ENCODE measurements around the gene TRMT1.

The TRMT1 gene

DNA sequence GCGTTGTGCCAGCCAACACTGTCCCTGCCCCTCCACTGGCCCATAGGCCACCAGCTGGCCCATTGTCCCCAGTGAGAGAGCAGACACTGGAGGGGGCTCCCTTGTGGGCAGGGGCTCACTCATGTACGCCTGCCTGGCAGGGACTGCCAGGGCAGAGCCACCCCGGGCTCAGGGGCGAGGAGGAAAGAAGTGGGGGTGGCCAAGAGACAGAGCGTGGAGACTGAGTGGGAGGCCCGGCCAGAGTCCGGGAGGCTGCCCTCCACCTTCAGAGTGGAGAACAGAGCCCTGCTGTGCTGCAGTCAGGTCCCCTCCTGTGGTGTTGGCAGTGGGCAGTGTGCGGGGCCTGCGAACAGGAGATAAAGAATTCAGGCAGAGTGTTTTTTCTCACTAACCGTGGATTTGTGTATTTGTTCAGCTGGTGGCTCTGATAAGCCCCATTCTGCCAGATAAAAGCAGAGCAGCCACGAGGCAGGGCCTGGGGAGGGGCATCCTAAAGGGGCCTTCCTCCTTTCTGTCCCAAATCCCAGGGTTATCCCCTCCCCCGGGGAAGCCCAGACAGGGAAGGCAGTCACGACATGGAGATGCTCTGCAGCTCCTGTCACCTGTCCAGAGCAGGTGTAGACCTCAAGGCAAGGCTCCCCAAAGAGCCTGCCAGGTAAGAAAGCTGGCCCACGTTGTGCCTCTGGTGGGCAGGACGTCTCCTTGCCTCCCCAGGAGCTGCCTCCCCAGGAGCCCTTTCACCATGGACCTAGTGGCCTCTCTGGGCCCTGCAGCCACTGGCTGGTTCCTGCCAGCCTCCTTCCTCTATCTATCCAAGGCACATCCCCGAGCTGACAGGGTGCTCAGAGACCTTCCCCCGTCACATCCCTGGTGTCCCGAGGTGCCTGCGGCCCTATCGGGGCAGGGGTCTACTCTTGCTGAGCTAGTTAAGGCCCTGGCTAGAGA lies 46.9 kb downstream of the TRMT1 start:
- no peak for DNase-seq

- DNase-seq = no peak
These were observed 48.3 kb downstream of the TRMT1 start for GRCh38 chr19:13068085-13068846.

GRCh38 chr19:13066933-13067807 lies 49.4 kb downstream of the TRMT1 start:
- DNase-seq = no peak

- no peak for DNase-seq
These were observed 50.3 kb downstream of the TRMT1 start for GRCh38 chr19:13066226-13066625.

- no peak for DNase-seq
These were observed 52.4 kb downstream of the TRMT1 start for GRCh38 chr19:13064092-13064489.

- no peak for DNase-seq
These were observed 53.0 kb downstream of the TRMT1 start for GRCh38 chr19:13063461-13064091.

DNA sequence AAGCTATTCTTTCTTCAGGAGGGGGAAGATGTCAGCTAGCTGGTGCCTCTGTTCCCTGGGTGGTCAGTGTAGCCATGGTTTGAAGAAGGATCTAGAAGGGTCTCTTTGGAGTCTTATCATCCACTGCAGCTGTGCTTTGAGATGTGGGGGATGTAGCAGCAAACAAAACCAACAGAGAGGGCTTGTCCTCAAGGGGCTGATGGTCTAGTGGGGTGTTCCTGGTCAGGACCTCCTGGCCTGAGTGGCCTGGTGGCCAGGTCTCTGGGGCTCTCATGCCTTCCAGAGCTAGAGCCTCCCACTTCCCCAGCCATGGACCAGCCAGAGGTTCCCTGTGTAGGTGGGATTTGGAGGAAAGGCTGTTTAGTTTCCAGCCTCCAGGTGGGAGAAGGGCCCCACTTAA lies 54.2 kb downstream of the TRMT1 start:
- no peak for DNase-seq

- DNase-seq = peak; percentile 76
These were observed 55.3 kb downstream of the TRMT1 start for GRCh38 chr19:13060964-13061927.

- no peak for DNase-seq
These were observed 56.1 kb downstream of the TRMT1 start for GRCh38 chr19:13060233-13060963.

- no peak for DNase-seq
These were observed 57.4 kb downstream of the TRMT1 start for GRCh38 chr19:13058951-13059660.

- peak; percentile 67 for DNase-seq
These were observed 58.8 kb downstream of the TRMT1 start for GRCh38 chr19:13057744-13058143.

DNA sequence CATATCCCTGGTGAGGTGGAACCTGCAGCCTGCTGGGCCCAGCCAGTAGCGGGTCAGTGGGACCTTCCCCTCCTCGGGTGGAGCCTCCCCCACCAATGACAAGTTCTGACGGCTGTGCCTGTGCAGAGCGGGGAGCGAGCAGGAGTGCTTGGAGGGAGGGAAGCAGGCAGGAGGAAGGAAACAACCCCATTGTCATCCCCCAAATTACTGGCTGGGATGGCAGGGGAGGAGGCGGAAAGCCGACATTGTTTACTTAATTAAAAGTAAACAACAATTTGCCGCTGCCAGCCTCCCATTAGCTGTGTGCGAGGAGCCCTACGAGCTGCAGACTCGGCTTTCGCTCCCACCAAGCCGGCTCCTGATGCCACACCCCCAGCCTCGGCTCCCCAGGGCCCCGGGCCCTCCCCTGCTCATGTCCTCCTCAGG lies 59.4 kb downstream of the TRMT1 start:
- no peak for DNase-seq

GRCh38 chr19:13056052-13056660 lies 60.4 kb downstream of the TRMT1 start:
- peak; percentile 97 for DNase-seq

DNA sequence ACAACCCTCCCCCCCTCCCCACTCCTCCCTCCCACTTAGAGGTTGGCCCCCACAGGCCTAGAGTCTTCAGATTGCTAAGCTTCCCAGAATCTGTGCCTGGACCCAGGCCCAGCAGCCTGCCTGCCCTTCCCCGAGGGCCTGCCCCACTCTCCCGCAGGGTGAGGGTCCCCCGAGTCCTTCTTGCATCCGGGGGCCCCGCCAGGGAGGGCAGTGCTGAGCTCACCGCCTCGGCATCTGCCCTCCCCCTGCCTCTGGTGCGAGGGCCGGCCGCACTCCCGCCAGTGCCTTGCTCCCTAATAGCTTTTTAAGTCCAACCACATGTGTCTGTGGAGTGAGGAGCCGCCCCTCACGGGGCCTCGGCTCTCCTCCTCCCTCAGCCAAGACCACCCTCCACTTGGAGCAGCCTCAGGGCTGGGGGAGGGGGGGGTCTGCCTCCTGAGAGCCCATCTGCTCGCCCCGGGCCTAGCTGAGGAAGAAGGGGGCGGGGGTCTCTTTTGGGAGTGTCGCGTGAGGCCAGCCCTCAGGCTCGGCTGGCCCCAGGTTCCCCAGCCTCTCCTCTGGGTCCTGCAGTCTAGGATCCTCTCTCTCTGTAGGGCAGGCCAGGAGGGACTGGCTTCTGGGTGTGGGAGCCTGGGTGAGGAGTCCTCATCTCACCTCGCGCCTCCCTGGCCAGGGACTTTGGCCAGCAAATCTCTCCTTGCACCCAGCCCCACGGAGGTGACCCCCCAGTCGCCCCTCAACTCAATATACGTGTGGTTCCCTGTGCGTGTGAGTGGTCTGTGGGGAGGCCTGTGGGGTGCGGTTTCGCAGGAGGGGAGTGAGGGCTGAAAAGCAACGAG lies 61.1 kb downstream of the TRMT1 start:
- DNase-seq = peak; percentile 99
